HFF-Myc (cell line): ENCODE measurements around the gene CRTC2.

ENCODE experiments used
- DNase-seq: peaks from one replicate; pipeline ENCODE4 v3.0.0-alpha.2; 2011; ENCODE audit warnings: low read depth; ENCODE audit errors: extremely low read depth
- H3K4me3 ChIP-seq: replicated peaks from 2 replicates; pipeline ENCODE4 v1.5.1; 2011; ENCODE audit warnings: low read depth, mild to moderate bottlenecking, control low read depth, low read length
- TF ChIP-seq, protein P1 (sequence below): IDR thresholded peaks from 2 replicates; pipeline ENCODE4 v1.5.1; 2012; ENCODE audit warnings: mild to moderate bottlenecking, low read depth, low read length, control low read depth; ENCODE audit errors: missing control alignments

The CRTC2 gene

DNA sequence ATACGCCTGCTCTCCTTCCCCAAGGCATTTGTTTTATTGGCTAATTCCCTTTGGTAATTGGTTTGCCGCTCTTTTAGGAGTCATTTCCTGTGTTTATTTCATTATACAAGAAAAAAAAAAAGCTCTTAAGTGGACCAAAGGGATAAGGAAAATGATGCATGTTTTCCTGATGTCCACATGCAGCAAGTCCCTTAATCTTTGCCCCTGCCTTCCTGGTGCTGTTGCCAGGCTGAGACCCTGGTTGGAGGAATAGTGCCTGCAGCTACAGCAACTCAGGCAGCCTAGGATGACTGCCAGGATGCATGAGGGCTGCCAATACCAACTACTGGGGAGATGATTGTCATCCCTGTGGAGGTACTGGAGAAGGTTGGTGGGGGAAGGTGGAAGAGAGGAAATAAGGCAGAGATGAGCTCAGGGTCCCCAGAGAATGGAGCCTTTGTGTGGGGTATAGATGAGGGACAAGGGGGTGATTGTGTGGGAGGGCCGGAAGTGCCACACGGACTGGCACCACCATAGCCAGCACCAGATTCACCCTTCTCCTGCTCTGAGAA is 29.5 kb downstream of the CRTC2 start:
- DNase-seq, result no peak
- TF ChIP-seq, protein P1, sequence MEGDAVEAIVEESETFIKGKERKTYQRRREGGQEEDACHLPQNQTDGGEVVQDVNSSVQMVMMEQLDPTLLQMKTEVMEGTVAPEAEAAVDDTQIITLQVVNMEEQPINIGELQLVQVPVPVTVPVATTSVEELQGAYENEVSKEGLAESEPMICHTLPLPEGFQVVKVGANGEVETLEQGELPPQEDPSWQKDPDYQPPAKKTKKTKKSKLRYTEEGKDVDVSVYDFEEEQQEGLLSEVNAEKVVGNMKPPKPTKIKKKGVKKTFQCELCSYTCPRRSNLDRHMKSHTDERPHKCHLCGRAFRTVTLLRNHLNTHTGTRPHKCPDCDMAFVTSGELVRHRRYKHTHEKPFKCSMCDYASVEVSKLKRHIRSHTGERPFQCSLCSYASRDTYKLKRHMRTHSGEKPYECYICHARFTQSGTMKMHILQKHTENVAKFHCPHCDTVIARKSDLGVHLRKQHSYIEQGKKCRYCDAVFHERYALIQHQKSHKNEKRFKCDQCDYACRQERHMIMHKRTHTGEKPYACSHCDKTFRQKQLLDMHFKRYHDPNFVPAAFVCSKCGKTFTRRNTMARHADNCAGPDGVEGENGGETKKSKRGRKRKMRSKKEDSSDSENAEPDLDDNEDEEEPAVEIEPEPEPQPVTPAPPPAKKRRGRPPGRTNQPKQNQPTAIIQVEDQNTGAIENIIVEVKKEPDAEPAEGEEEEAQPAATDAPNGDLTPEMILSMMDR, result no peak

DNA sequence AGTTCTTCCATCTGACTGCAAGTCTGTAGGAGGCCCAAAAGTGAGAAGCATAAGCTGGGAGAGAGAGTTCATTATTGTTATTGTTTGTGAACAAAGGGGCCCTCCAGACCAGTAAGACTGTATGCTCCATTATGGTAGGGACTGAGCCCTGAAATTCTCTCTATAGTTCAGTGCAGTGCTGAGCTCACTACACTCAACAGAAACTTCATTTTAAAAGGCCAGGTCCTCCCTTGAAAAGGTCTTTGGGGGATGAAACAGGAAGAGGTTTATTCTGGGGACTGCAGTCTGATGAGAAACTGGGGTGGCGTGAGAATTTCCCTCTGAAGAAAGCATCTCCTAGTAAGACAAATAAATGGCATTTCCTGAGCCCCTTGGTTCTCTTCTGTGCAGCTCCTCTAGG is 30.2 kb downstream of the CRTC2 start:
- TF ChIP-seq, protein P1, result no peak
- no peak overlapping the region for H3K4me3 ChIP-seq
- DNase-seq, result no peak

More for the DNA sequence above, 29.5 kb downstream of the CRTC2 start:
- no peak overlapping the region for H3K4me3 ChIP-seq

DNA sequence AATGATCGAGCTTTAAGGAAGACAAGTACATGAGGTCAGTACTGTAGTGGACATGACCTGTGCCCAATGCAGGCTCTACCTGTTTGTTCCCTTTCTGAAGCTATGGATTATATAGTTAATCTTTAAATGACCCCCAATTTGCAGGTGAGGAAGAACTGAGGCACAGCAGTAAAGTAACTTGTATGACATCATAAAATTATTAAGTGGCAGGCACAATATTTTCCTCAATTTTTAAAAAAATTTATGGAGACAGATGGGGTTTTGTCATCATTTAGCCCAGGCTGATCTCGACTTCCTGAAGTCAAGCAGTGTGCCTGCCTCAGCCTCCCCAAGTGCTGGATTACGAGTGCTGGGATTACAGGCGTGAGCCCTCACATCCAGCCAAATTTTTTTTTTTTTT is 32.0 kb downstream of the CRTC2 start:
- no peak for DNase-seq
- TF ChIP-seq, protein P1, result no peak
- H3K4me3 ChIP-seq, result no peak overlapping the region

DNA sequence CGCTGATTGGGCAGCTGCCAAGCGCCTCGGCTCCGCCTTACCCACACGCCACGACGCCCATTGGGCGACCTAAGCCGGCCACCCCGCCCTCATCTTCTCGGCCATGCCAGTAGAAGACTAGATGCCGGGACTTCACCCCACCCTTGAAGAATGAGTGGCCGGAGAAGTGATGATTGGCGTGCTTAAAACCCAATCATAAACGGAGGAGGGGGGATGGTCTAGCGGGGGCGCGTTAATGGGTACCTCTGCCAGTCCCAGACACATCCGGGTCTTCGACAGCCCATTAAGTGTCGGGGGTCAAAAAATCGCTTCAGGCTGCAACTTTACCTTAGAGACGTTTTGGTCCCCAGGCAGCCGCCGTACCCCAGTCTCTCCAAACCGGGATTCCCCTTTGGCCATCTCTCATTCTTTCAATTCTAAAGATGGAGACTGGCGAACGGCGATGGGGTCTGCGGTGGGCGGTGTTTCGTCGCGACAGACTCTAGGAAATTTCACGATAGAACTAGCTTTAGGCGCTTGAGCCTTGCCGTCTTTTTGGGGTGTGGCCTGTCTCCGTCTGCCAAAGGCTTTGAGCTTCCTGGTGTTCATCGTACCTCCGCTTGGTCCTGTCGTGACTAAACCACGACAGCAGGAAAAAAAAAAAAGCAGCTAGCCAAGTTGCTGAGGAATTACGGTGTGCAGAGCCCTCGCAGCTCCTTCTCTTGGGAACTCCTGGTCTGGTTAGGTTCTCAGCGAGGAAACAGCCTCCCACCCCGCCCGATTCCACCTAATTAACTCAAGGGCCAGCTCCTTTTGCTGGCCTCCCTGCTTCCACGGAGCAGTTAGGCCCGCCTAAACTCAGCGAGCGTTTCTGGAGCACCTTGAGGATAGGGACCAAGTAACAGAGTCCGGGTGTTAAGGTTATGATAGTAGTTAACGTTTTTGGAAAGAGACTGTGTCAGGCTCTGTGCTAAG is 35.2 kb downstream of the CRTC2 start, which contains the start of gene GATAD2B:
GATAD2B (minus strand) TSS at position 1 of the 954 bp plus-strand sequence. CDS start 94,625 bp downstream, outside the sequence.
- H3K4me3 ChIP-seq, result peak within 1 kb of the TSS; percentile 89
- TF ChIP-seq, protein P1, result no peak
- DNase-seq, result peak; percentile 100

DNA sequence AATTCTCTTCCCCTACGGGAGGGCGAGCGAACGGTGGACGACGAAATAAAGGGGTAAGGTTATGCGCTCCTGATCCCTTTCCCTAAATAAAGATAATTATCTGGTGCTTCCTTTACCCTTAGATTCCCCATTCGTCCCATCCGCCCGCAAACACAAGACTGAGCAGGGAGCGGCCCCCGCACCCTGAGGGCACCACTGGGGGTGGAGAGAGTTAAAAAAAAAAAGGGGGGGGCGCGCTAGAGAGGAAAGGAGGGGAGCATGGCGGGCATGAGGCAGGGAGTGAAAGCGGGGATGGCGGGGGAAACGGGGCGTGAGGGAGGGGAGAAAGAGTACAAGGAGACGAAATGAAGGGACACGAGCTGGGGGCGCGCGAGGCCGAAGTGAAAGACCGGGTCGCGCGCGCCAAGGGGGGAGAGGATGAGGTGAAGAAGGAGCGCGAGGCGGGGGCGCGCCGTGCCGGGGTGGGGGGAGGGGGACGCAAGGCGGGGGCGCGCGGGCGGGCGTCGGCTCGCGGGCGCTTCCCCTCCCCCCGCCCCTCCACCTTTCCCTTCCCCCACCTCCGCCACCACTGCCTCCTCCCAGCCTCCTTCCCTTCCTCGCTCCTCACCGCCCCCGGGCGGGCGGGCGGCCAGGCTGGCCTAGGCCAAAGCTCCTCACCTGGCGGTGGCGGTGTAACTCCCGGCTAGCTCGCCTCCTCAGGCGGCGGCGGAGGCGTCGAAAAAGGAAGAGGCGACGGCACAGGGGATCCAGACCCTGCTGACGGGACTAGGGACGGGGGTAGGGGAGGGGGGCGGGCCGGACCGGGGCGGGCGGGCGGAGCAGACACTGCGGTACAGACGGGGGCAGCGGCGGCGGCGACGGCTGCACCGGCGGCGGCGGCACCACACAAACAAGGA is 36.1 kb downstream of the CRTC2 start:
- no peak for DNase-seq
- peak overlapping the region; percentile 89 for H3K4me3 ChIP-seq
- TF ChIP-seq, protein P1, result no peak

DNA sequence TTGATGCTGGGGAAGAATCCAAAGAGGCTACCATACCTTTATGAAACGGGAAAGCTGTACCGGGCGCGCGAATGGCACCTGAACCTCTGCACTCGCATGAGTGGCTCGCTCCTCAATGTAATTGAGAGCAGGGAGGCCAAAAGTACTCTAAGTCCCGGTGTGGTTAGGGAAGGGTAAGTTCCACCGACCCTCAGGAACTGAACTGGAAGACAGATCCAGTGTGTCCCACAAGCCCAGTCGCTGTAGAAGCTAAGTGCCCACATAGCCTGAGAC is 36.7 kb downstream of the CRTC2 start:
- peak overlapping the region; percentile 89 for H3K4me3 ChIP-seq
- DNase-seq, result no peak
- TF ChIP-seq, protein P1, result no peak
